Measurements from ENCODE around the gene CNPY1.

The CNPY1 gene

DNA sequence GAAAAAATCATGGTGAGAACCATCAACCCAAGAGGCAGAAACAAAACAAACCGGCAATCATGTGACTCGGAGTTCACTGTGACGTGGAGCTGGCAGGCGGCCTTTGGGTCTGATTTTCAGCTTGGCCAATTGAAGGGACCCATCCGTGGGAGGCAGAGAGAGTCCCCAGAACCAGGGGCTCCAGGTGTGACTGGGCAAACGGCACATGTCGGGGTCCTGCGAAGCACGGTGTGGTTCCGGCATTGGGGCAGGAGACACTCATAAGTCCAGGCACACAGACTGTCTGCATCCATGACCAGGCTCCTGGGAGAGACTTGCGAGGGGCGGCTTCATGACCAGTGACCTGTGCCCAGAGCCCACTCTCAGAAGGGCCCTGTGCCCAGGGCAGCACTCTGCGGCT lies 12.6 kb upstream of the CNPY1 start:
- no peak for TF ChIP-seq CTCF (IDR thresholded peaks at IDR 0.05; ENCODE audit: borderline replicate concordance, insufficient read depth, low read depth, low read length)
- no peak overlapping the region for H3K4me3 ChIP-seq (ENCODE audit: low read depth, low read length)

- no peak overlapping the region for H3K4me3 ChIP-seq (ENCODE audit: low read depth, low read length)
- TF ChIP-seq CTCF (IDR thresholded peaks at IDR 0.05; ENCODE audit: borderline replicate concordance, insufficient read depth, low read depth, low read length) = no peak
Measured at GRCh38 chr7:155558351-155558750, 12.0 kb upstream of the CNPY1 start.

DNA sequence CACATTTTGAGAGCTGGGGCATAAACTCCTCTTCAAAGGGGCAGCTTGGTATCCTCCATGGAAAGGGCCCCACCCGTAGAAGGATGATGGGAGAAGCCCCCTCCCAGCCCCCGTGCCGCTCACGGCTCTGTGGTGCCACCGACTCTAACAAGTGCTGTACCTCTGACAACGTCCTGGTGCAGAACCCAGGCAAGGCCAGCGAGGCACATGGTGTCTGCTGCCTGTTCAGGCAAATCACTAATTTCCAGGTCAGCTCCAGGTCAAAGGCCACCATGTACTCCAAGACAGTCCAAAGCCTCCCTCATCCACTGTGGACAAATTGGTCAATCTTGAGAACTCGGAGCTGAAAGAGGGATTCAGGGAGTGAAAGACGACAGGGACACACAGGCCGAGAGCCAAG lies 11.4 kb upstream of the CNPY1 start:
- H3K4me3 ChIP-seq (ENCODE audit: low read depth, low read length) = no peak overlapping the region
- no peak for TF ChIP-seq CTCF (IDR thresholded peaks at IDR 0.05; ENCODE audit: borderline replicate concordance, insufficient read depth, low read depth, low read length)

DNA sequence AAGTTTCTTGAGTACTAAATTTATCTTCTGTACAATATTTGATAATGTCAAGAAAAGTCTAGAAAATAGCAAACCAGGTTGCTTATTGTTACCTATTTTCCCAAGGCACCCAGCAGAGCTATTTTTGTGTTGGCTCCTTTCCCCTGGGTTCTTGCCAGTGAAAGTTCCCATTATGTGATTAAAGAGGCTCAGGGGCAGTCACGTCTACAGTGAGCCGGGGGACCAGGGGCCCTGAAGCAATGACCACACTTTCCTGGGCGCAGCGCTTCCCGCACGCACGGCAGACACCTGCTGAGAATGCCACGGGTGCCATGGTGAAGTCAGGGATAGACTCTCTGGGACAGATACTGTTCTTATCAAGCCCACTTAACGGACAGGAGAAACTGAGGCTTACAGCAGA lies 10.4 kb upstream of the CNPY1 start:
- TF ChIP-seq CTCF (IDR thresholded peaks at IDR 0.05; ENCODE audit: borderline replicate concordance, insufficient read depth, low read depth, low read length) = no peak
- no peak overlapping the region for H3K4me3 ChIP-seq (ENCODE audit: low read depth, low read length)

GRCh38 chr7:155555116-155555695 lies 8.8 kb upstream of the CNPY1 start:
- H3K4me3 ChIP-seq (ENCODE audit: low read depth, low read length) = no peak overlapping the region
- TF ChIP-seq CTCF (IDR thresholded peaks at IDR 0.05; ENCODE audit: borderline replicate concordance, insufficient read depth, low read depth, low read length) = no peak

DNA sequence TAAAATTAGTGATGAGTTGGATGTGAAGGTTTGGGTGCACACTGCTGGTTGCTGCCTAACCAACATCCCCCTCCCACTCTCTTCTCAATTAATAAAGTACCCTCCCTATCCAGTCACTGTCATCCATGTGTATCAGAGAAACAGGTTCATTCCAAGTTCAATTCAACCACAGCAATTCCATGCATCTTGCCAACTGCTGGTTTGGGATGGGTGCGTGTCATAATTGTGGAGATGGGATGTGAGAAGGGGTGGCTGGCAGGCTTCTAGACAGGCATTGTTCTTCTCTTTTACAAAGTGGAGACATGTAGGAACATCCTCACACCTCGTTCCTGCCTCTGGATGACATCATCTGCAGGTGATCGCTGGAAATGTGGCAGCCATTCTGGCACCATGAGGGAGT lies 7.5 kb upstream of the CNPY1 start:
- no peak for TF ChIP-seq CTCF (IDR thresholded peaks at IDR 0.05; ENCODE audit: borderline replicate concordance, insufficient read depth, low read depth, low read length)
- H3K4me3 ChIP-seq (ENCODE audit: low read depth, low read length) = no peak overlapping the region

- no peak overlapping the region for H3K4me3 ChIP-seq (ENCODE audit: low read depth, low read length)
- no peak for TF ChIP-seq CTCF (IDR thresholded peaks at IDR 0.05; ENCODE audit: borderline replicate concordance, insufficient read depth, low read depth, low read length)
Measured at GRCh38 chr7:155551785-155552611, 5.6 kb upstream of the CNPY1 start.
